Activated T-helper 17 cell treated with anti-CD3 and anti-CD28 coated beads, Interleukin-2, amount 50 U/mL, for 72 hours (primary cell): ENCODE measurements around the gene MAP3K2. TPM values are rescaled to one million over a fixed set of nuclear protein-coding genes. Genes with fewer than 3 reads are reported as not detected.

Source experiments
- ATAC-seq: fragments of 150-1000 bp; cut with Tn5 transposase; replicated peaks from 2 replicates; pipeline ENCODE4 v1.10.0; 2021; ENCODE audit warnings: mild to moderate bottlenecking, moderate library complexity
- H3K27ac Mint-ChIP-seq: one replicate; pipeline ENCODE4 v1.8.0; 2022; ENCODE audit warnings: mixed read lengths
- H3K27me3 Mint-ChIP-seq: one replicate; pipeline ENCODE4 v1.8.0; 2022; ENCODE audit warnings: mixed read lengths
- H3K36me3 Mint-ChIP-seq: one replicate; pipeline ENCODE4 v1.8.0; 2022; ENCODE audit warnings: low read depth, mild to moderate bottlenecking, mixed read lengths
- H3K4me1 Mint-ChIP-seq: one replicate; pipeline ENCODE4 v1.8.0; 2022; ENCODE audit warnings: mixed read lengths
- H3K4me3 Mint-ChIP-seq: one replicate; pipeline ENCODE4 v1.8.0; 2022; ENCODE audit warnings: mild to moderate bottlenecking, mixed read lengths
- H3K9me3 Mint-ChIP-seq: one replicate; pipeline ENCODE4 v1.8.0; 2022; ENCODE audit warnings: mixed read lengths
- total RNA-seq, 2 donors: library from RNA; stranded (reverse); gene quantifications; one replicate each; pipeline ENCODE4 v1.2.3, GENCODE V29; 2022

MAP3K2 gene
- total RNA-seq, result 10 to 100 TPM; 44.9 to 92.5 TPM

GRCh38 chr2:127387655-127388422, at the start of gene MAP3K2:
MAP3K2 (minus strand) TSS chr2:127387975; CDS start chr2:127343129, 44,846 bp downstream.
- Mint-ChIP-seq H3K27me3 (no peaks in the 10 kb centered on the region), H3K36me3 (peaks cover 28% of the 10 kb centered on the region), H3K4me1 (peaks cover 52% of the 10 kb centered on the region), H3K9me3 (peaks cover 3% of the 10 kb centered on the region), H3K27ac (peak within 1 kb of the TSS; percentile 95), H3K4me3 (peak within 1 kb of the TSS; percentile 99)
- ATAC-seq, result peak; percentile 80

GRCh38 chr2:127437056-127437455, 49.3 kb upstream of the MAP3K2 start:
- Mint-ChIP-seq H3K4me3 (no peak overlapping the region), H3K36me3 (no peaks in the 10 kb centered on the region), H3K27ac (no peak overlapping the region), H3K27me3 (no peaks in the 10 kb centered on the region), H3K4me1 (no peaks in the 10 kb centered on the region), H3K9me3 (peaks cover 6% of the 10 kb centered on the region)
- ATAC-seq, result no peak

GRCh38 chr2:127434515-127434914, 46.7 kb upstream of the MAP3K2 start:
- H3K27ac Mint-ChIP-seq, result no peak overlapping the region
- H3K9me3 Mint-ChIP-seq, result no peaks in the 10 kb centered on the region
- H3K36me3 Mint-ChIP-seq, result no peaks in the 10 kb centered on the region
- no peaks in the 10 kb centered on the region for H3K27me3 Mint-ChIP-seq
- no peak for ATAC-seq
- no peaks in the 10 kb centered on the region for H3K4me1 Mint-ChIP-seq
- no peak overlapping the region for H3K4me3 Mint-ChIP-seq

- Mint-ChIP-seq H3K4me3 (no peak overlapping the region), H3K27me3 (no peaks in the 10 kb centered on the region), H3K27ac (no peak overlapping the region), H3K9me3 (no peaks in the 10 kb centered on the region), H3K36me3 (no peaks in the 10 kb centered on the region), H3K4me1 (no peaks in the 10 kb centered on the region)
- ATAC-seq, result no peak
Observed at GRCh38 chr2:127431408-127432023, 43.7 kb upstream of the MAP3K2 start.

GRCh38 chr2:127429844-127430425, 42.2 kb upstream of the MAP3K2 start:
- peak overlapping the region; percentile 56 for H3K27ac Mint-ChIP-seq

GRCh38 chr2:127429291-127429690, 41.5 kb upstream of the MAP3K2 start:
- Mint-ChIP-seq H3K27me3 (peaks cover 11% of the 10 kb centered on the region), H3K4me3 (no peak overlapping the region), H3K9me3 (no peaks in the 10 kb centered on the region), H3K36me3 (no peaks in the 10 kb centered on the region), H3K27ac (peak overlapping the region; percentile 56), H3K4me1 (no peaks in the 10 kb centered on the region)
- ATAC-seq, result no peak

More at GRCh38 chr2:127429844-127430425, 42.2 kb upstream of the MAP3K2 start:
- Mint-ChIP-seq H3K27me3 (peaks cover 11% of the 10 kb centered on the region), H3K4me3 (no peak overlapping the region), H3K4me1 (no peaks in the 10 kb centered on the region), H3K36me3 (no peaks in the 10 kb centered on the region), H3K9me3 (no peaks in the 10 kb centered on the region)
- no peak for ATAC-seq

GRCh38 chr2:127428815-127429109, 41.0 kb upstream of the MAP3K2 start:
- no peak for ATAC-seq
- no peaks in the 10 kb centered on the region for H3K9me3 Mint-ChIP-seq
- H3K36me3 Mint-ChIP-seq, result no peaks in the 10 kb centered on the region
- H3K27me3 Mint-ChIP-seq, result peaks cover 15% of the 10 kb centered on the region
- H3K4me3 Mint-ChIP-seq, result no peak overlapping the region
- no peaks in the 10 kb centered on the region for H3K4me1 Mint-ChIP-seq
- H3K27ac Mint-ChIP-seq, result peak overlapping the region; percentile 56

GRCh38 chr2:127428057-127428814, 40.5 kb upstream of the MAP3K2 start:
- Mint-ChIP-seq H3K4me1 (no peaks in the 10 kb centered on the region), H3K27ac (no peak overlapping the region), H3K36me3 (no peaks in the 10 kb centered on the region), H3K27me3 (peaks cover 19% of the 10 kb centered on the region), H3K9me3 (no peaks in the 10 kb centered on the region), H3K4me3 (no peak overlapping the region)
- no peak for ATAC-seq

GRCh38 chr2:127427376-127428056, 39.7 kb upstream of the MAP3K2 start:
- no peak overlapping the region for H3K4me3 Mint-ChIP-seq
- no peak for ATAC-seq
- no peaks in the 10 kb centered on the region for H3K4me1 Mint-ChIP-seq
- H3K36me3 Mint-ChIP-seq, result no peaks in the 10 kb centered on the region
- no peaks in the 10 kb centered on the region for H3K9me3 Mint-ChIP-seq
- H3K27me3 Mint-ChIP-seq, result peaks cover 19% of the 10 kb centered on the region
- no peak overlapping the region for H3K27ac Mint-ChIP-seq

- Mint-ChIP-seq H3K36me3 (no peaks in the 10 kb centered on the region), H3K4me1 (no peaks in the 10 kb centered on the region), H3K4me3 (no peak overlapping the region), H3K9me3 (no peaks in the 10 kb centered on the region), H3K27me3 (peaks cover 24% of the 10 kb centered on the region), H3K27ac (no peak overlapping the region)
- ATAC-seq, result no peak
Observed at GRCh38 chr2:127426501-127427354, 39.0 kb upstream of the MAP3K2 start.

- no peak overlapping the region for H3K27ac Mint-ChIP-seq
- no peak overlapping the region for H3K4me3 Mint-ChIP-seq
- peaks cover 34% of the 10 kb centered on the region for H3K27me3 Mint-ChIP-seq
- no peak for ATAC-seq
- no peaks in the 10 kb centered on the region for H3K4me1 Mint-ChIP-seq
- H3K9me3 Mint-ChIP-seq, result no peaks in the 10 kb centered on the region
- H3K36me3 Mint-ChIP-seq, result no peaks in the 10 kb centered on the region
Observed at GRCh38 chr2:127425540-127426490, 38.0 kb upstream of the MAP3K2 start.

- H3K27ac Mint-ChIP-seq, result no peak overlapping the region
- H3K4me1 Mint-ChIP-seq, result no peaks in the 10 kb centered on the region
- peaks cover 37% of the 10 kb centered on the region for H3K27me3 Mint-ChIP-seq
- no peaks in the 10 kb centered on the region for H3K9me3 Mint-ChIP-seq
- ATAC-seq, result no peak
- H3K36me3 Mint-ChIP-seq, result no peaks in the 10 kb centered on the region
- no peak overlapping the region for H3K4me3 Mint-ChIP-seq
Observed at GRCh38 chr2:127424598-127425520, 37.1 kb upstream of the MAP3K2 start.
